Measurements from ENCODE around the gene HSD17B7. TPM values are rescaled to one million over a fixed set of nuclear protein-coding genes. Genes with fewer than 3 reads are reported as not detected.
"Not testable (repeated sequence)": the region's sequence is repeated elsewhere in the genome, so short reads cannot be mapped to it uniquely, and the experiment has no call there.

Gene HSD17B7
- polyA plus RNA-seq, 1 experiment = 10.5 TPM

- POLR2A ChIA-PET = no interaction called here
- Histone ChIP-seq H3K27me3 (ENCODE audit: control insufficient read depth, insufficient read depth, low read length) (no peaks in the 10 kb centered on the region), H3K9me3 (ENCODE audit: control insufficient read depth, insufficient read depth, low read length) (no peaks in the 10 kb centered on the region), H3K4me3 (ENCODE audit: low read depth, low read length) (no peak overlapping the region), H3K27ac (ENCODE audit: low read depth, low read length) (no peak overlapping the region)
- CTCF ChIA-PET = interaction anchor here (2.0 kb wide), 1 partner anchor 159 kb away, joined by 7 read pairs; no protein-coding TSS in a partner anchor
- DNase-seq (ENCODE audit: low read depth, low spot score) = no peak
- TF ChIP-seq CTCF (IDR thresholded peaks at IDR 0.05; ENCODE audit: low read depth, low read length) = no peak
Measured at GRCh38 chr1:162772571-162773154, 17.8 kb upstream of the HSD17B7 start.

GRCh38 chr1:162774007-162774406 is 16.5 kb upstream of the HSD17B7 start:
- CTCF ChIA-PET = interaction anchor here (2.0 kb wide), 1 partner anchor 160 kb away, joined by 7 read pairs; no protein-coding TSS in a partner anchor
- Histone ChIP-seq H3K27me3 (ENCODE audit: control insufficient read depth, insufficient read depth, low read length) (no peaks in the 10 kb centered on the region), H3K9me3 (ENCODE audit: control insufficient read depth, insufficient read depth, low read length) (no peaks in the 10 kb centered on the region), H3K27ac (ENCODE audit: low read depth, low read length) (no peak overlapping the region), H3K4me3 (ENCODE audit: low read depth, low read length) (no peak overlapping the region)
- POLR2A ChIA-PET = no interaction called here
- DNase-seq (ENCODE audit: low read depth, low spot score) = no peak
- TF ChIP-seq CTCF (IDR thresholded peaks at IDR 0.05; ENCODE audit: low read depth, low read length) = no peak

GRCh38 chr1:162779043-162779442 is 11.5 kb upstream of the HSD17B7 start:
- ChIA-PET CTCF (interaction anchor here (1.5 kb wide), 1 partner anchor 166 kb away, joined by 5 read pairs; no protein-coding TSS in a partner anchor), POLR2A (no interaction called here)
- no peaks in the 10 kb centered on the region for H3K9me3 ChIP-seq (ENCODE audit: control insufficient read depth, insufficient read depth, low read length)
- H3K4me3 ChIP-seq (ENCODE audit: low read depth, low read length) = no peak overlapping the region
- TF ChIP-seq CTCF (IDR thresholded peaks at IDR 0.05; ENCODE audit: low read depth, low read length) = no peak
- H3K27me3 ChIP-seq (ENCODE audit: control insufficient read depth, insufficient read depth, low read length) = no peaks in the 10 kb centered on the region
- no peak overlapping the region for H3K27ac ChIP-seq (ENCODE audit: low read depth, low read length)
- DNase-seq (ENCODE audit: low read depth, low spot score) = no peak

- CTCF ChIA-PET = no interaction called here
- H3K4me3 ChIP-seq (ENCODE audit: low read depth, low read length) = no peak overlapping the region
- H3K27me3 ChIP-seq (ENCODE audit: control insufficient read depth, insufficient read depth, low read length) = no peaks in the 10 kb centered on the region
- TF ChIP-seq CTCF (IDR thresholded peaks at IDR 0.05; ENCODE audit: low read depth, low read length) = no peak
- no peak for DNase-seq (ENCODE audit: low read depth, low spot score)
- POLR2A ChIA-PET = no interaction called here
- no peak overlapping the region for H3K27ac ChIP-seq (ENCODE audit: low read depth, low read length)
- H3K9me3 ChIP-seq (ENCODE audit: control insufficient read depth, insufficient read depth, low read length) = no peaks in the 10 kb centered on the region
Measured at GRCh38 chr1:162782671-162783070, 7.8 kb upstream of the HSD17B7 start.

GRCh38 chr1:162784926-162785325 is 5.6 kb upstream of the HSD17B7 start:
- H3K27ac ChIP-seq (ENCODE audit: low read depth, low read length); H3K27me3 ChIP-seq (ENCODE audit: control insufficient read depth, insufficient read depth, low read length); DNase-seq (ENCODE audit: low read depth, low spot score); CTCF ChIA-PET; H3K9me3 ChIP-seq (ENCODE audit: control insufficient read depth, insufficient read depth, low read length); H3K4me3 ChIP-seq (ENCODE audit: low read depth, low read length); POLR2A ChIA-PET: not testable (repeated sequence)

GRCh38 chr1:162788783-162789182 is 1.7 kb upstream of the HSD17B7 start:
- H3K27ac ChIP-seq (ENCODE audit: low read depth, low read length); POLR2A ChIA-PET; H3K9me3 ChIP-seq (ENCODE audit: control insufficient read depth, insufficient read depth, low read length); DNase-seq (ENCODE audit: low read depth, low spot score); H3K27me3 ChIP-seq (ENCODE audit: control insufficient read depth, insufficient read depth, low read length); CTCF ChIA-PET; H3K4me3 ChIP-seq (ENCODE audit: low read depth, low read length): not testable (repeated sequence)

- POLR2A ChIA-PET; DNase-seq (ENCODE audit: low read depth, low spot score); H3K27me3 ChIP-seq (ENCODE audit: control insufficient read depth, insufficient read depth, low read length); H3K27ac ChIP-seq (ENCODE audit: low read depth, low read length); H3K9me3 ChIP-seq (ENCODE audit: control insufficient read depth, insufficient read depth, low read length); CTCF ChIA-PET: not testable (repeated sequence)
- peak overlapping the region; percentile 59 for H3K4me3 ChIP-seq (ENCODE audit: low read depth, low read length)
Measured at GRCh38 chr1:162790985-162791357, 469 bp downstream of the HSD17B7 start.

GRCh38 chr1:162794284-162794683 is 3.8 kb downstream of the HSD17B7 start:
- POLR2A ChIA-PET; H3K27ac ChIP-seq (ENCODE audit: low read depth, low read length); CTCF ChIA-PET; DNase-seq (ENCODE audit: low read depth, low spot score); H3K4me3 ChIP-seq (ENCODE audit: low read depth, low read length); H3K9me3 ChIP-seq (ENCODE audit: control insufficient read depth, insufficient read depth, low read length); H3K27me3 ChIP-seq (ENCODE audit: control insufficient read depth, insufficient read depth, low read length): not testable (repeated sequence)

Data from AG04450 (cell line).